SK-N-MC (cell line): ENCODE results near the gene RASSF10.

Source experiments
- EZH2 ChIP-seq: fragments of 200-600 bp; sonication (generic); IDR thresholded peaks from one replicate; pipeline ENCODE4 v1.6.1; 2017; ENCODE audit warnings: antibody characterized with exemption
- FOXP2 ChIP-seq: optimal IDR thresholded peaks from 2 replicates; pipeline ENCODE3; 2011; ENCODE audit warnings: mild to moderate bottlenecking, moderate library complexity; ENCODE audit not compliant: insufficient read depth; ENCODE audit errors: extremely low read length, control extremely low read depth
- POLR2AphosphoS5 ChIP-seq: IDR thresholded peaks from 2 replicates; pipeline ENCODE4 v1.6.1; 2012; ENCODE audit warnings: mild to moderate bottlenecking, low read depth, low read length, borderline replicate concordance

GRCh38 chr11:13012056-13012661 is 3.0 kb downstream of the RASSF10 start:
- TF ChIP-seq EZH2 (no peak), POLR2AphosphoS5 (no peak), FOXP2 (no peak)
